GM12891 (cell line): ENCODE measurements around the gene CACNG5.

Source experiments
- PAX5 ChIP-seq: IDR thresholded peaks from 2 replicates; pipeline ENCODE4 v1.6.1; 2011; ENCODE audit warnings: low read length, moderate library complexity, mild to moderate bottlenecking; ENCODE audit not compliant: insufficient read depth, severe bottlenecking
- POLR2A ChIP-seq: IDR thresholded peaks from 2 replicates; pipeline ENCODE4 v1.6.1; 2011; ENCODE audit warnings: low read depth, low read length, control low read depth
- POLR2AphosphoS5 ChIP-seq: IDR thresholded peaks from 2 replicates; pipeline ENCODE4 v1.6.1; 2011; ENCODE audit warnings: low read depth, low read length, control low read depth
- POU2F2 ChIP-seq: IDR thresholded peaks from 2 replicates; pipeline ENCODE4 v1.6.1; 2011; ENCODE audit warnings: low read depth, mild to moderate bottlenecking, control low read depth, low read length, moderate library complexity
- SPI1 ChIP-seq: IDR thresholded peaks from 2 replicates; pipeline ENCODE4 v1.6.1; 2011; ENCODE audit warnings: low read depth, low read length, control low read depth
- TAF1 ChIP-seq: IDR thresholded peaks from 2 replicates; pipeline ENCODE4 v1.6.1; 2011; ENCODE audit warnings: low read depth, low read length, control low read depth

DNA sequence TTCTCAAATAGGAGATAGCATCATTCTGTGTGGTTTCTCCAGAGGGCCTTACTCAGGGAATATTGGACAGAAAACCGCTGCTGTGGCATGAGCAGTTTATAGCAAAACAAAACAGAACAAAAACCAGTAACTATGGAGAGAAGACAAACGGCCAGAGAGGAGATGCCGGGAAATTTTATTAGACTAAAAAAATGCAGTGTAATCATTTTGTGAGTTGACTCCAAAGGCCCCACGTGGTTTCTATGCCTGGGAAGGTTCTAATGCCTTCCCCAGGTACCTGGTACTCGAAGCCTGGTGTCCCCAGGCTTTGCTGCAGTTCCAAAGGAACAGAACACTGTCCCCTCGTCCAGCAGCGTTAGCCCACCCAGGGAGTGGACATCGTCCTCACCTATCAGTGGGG is 12.9 kb upstream of the CACNG5 start:
- no peak for TF ChIP-seq POLR2AphosphoS5
- no peak for TF ChIP-seq POU2F2
- TF ChIP-seq POLR2A = no peak
- TF ChIP-seq SPI1 = no peak
- no peak for TF ChIP-seq TAF1
- no peak for TF ChIP-seq PAX5
